ENCODE results near the gene MS4A5. TPM values are rescaled to one million over a fixed set of nuclear protein-coding genes. Genes with fewer than 3 reads are reported as not detected.

MS4A5 gene
- total RNA-seq, 1 experiment from 2014 or later: not detected

GRCh38 chr11:60396799-60397198 is 32.6 kb upstream of the MS4A5 start (continued):
- TF ChIP-seq ZSCAN18 (CRISPR knock-in tag; IDR thresholded peaks at IDR 0.05) (no peak), AR (CRISPR knock-in tag; IDR thresholded peaks at IDR 0.05) (no peak), SMAD4 (CRISPR knock-in tag; IDR thresholded peaks at IDR 0.05) (no peak), TCF7 (CRISPR knock-in tag; IDR thresholded peaks at IDR 0.05; ENCODE audit: low read depth) (no peak)
- TF ChIP-seq, protein P1, sequence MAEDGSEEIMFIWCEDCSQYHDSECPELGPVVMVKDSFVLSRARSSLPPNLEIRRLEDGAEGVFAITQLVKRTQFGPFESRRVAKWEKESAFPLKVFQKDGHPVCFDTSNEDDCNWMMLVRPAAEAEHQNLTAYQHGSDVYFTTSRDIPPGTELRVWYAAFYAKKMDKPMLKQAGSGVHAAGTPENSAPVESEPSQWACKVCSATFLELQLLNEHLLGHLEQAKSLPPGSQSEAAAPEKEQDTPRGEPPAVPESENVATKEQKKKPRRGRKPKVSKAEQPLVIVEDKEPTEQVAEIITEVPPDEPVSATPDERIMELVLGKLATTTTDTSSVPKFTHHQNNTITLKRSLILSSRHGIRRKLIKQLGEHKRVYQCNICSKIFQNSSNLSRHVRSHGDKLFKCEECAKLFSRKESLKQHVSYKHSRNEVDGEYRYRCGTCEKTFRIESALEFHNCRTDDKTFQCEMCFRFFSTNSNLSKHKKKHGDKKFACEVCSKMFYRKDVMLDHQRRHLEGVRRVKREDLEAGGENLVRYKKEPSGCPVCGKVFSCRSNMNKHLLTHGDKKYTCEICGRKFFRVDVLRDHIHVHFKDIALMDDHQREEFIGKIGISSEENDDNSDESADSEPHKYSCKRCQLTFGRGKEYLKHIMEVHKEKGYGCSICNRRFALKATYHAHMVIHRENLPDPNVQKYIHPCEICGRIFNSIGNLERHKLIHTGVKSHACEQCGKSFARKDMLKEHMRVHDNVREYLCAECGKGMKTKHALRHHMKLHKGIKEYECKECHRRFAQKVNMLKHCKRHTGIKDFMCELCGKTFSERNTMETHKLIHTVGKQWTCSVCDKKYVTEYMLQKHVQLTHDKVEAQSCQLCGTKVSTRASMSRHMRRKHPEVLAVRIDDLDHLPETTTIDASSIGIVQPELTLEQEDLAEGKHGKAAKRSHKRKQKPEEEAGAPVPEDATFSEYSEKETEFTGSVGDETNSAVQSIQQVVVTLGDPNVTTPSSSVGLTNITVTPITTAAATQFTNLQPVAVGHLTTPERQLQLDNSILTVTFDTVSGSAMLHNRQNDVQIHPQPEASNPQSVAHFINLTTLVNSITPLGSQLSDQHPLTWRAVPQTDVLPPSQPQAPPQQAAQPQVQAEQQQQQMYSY (CRISPR knock-in tag; IDR thresholded peaks at IDR 0.05): no peak

GRCh38 chr11:60420015-60420414 is 9.4 kb upstream of the MS4A5 start:
- DNase-seq (ENCODE audit: low spot score): no peak
- H3K4me3 Mint-ChIP-seq: no peak overlapping the region
- H3K27me3 Mint-ChIP-seq (ENCODE audit: low read depth): peaks cover 2% of the 10 kb centered on the region; the same call in 1 of the 2 replicates
- H3K27ac Mint-ChIP-seq: no peak overlapping the region
- no peaks in the 10 kb centered on the region for H3K4me1 Mint-ChIP-seq
- no peak for ATAC-seq
- H3K9me3 Mint-ChIP-seq: peaks cover 30% of the 10 kb centered on the region
- ChIA-PET CTCF (no interaction called here), POLR2A (no interaction called here)
- H3K36me3 Mint-ChIP-seq: no peaks in the 10 kb centered on the region
- TF ChIP-seq GTF2I (CRISPR knock-in tag; conservative IDR thresholded peaks at IDR 0.05): no peak
- TF ChIP-seq NR2C2 (CRISPR knock-in tag; IDR thresholded peaks at IDR 0.05): no peak
- TF ChIP-seq, protein P2, sequence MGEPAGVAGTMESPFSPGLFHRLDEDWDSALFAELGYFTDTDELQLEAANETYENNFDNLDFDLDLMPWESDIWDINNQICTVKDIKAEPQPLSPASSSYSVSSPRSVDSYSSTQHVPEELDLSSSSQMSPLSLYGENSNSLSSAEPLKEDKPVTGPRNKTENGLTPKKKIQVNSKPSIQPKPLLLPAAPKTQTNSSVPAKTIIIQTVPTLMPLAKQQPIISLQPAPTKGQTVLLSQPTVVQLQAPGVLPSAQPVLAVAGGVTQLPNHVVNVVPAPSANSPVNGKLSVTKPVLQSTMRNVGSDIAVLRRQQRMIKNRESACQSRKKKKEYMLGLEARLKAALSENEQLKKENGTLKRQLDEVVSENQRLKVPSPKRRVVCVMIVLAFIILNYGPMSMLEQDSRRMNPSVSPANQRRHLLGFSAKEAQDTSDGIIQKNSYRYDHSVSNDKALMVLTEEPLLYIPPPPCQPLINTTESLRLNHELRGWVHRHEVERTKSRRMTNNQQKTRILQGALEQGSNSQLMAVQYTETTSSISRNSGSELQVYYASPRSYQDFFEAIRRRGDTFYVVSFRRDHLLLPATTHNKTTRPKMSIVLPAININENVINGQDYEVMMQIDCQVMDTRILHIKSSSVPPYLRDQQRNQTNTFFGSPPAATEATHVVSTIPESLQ (CRISPR knock-in tag; IDR thresholded peaks at IDR 0.05): no peak
- no peak for TF ChIP-seq ZSCAN18 (CRISPR knock-in tag; IDR thresholded peaks at IDR 0.05)
- no peak for TF ChIP-seq TP53 (CRISPR knock-in tag; IDR thresholded peaks at IDR 0.05)
- no peak for TF ChIP-seq ZNF423 (CRISPR knock-in tag; IDR thresholded peaks at IDR 0.05)
- TF ChIP-seq ZNF138 (CRISPR knock-in tag; conservative IDR thresholded peaks at IDR 0.05): no peak
- TF ChIP-seq GABPB1 (CRISPR knock-in tag; IDR thresholded peaks at IDR 0.05): no peak
- TF ChIP-seq ZNF416 (CRISPR knock-in tag; IDR thresholded peaks at IDR 0.05): no peak
- no peak for TF ChIP-seq RORB (CRISPR knock-in tag; IDR thresholded peaks at IDR 0.05)
- TF ChIP-seq, protein P3, sequence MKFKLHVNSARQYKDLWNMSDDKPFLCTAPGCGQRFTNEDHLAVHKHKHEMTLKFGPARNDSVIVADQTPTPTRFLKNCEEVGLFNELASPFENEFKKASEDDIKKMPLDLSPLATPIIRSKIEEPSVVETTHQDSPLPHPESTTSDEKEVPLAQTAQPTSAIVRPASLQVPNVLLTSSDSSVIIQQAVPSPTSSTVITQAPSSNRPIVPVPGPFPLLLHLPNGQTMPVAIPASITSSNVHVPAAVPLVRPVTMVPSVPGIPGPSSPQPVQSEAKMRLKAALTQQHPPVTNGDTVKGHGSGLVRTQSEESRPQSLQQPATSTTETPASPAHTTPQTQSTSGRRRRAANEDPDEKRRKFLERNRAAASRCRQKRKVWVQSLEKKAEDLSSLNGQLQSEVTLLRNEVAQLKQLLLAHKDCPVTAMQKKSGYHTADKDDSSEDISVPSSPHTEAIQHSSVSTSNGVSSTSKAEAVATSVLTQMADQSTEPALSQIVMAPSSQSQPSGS (CRISPR knock-in tag; IDR thresholded peaks at IDR 0.05; ENCODE audit: borderline replicate concordance, low read depth): no peak
- TF ChIP-seq, protein P4, sequence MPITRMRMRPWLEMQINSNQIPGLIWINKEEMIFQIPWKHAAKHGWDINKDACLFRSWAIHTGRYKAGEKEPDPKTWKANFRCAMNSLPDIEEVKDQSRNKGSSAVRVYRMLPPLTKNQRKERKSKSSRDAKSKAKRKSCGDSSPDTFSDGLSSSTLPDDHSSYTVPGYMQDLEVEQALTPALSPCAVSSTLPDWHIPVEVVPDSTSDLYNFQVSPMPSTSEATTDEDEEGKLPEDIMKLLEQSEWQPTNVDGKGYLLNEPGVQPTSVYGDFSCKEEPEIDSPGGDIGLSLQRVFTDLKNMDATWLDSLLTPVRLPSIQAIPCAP (CRISPR knock-in tag; IDR thresholded peaks at IDR 0.05): no peak
- TF ChIP-seq JAZF1 (CRISPR knock-in tag; IDR thresholded peaks at IDR 0.05): no peak
- TF ChIP-seq ZNF317 (CRISPR knock-in tag; IDR thresholded peaks at IDR 0.05; ENCODE audit: borderline replicate concordance, low read depth): no peak
- no peak for TF ChIP-seq NFATC4 (CRISPR knock-in tag; IDR thresholded peaks at IDR 0.05)
- TF ChIP-seq ZNF263 (CRISPR knock-in tag; IDR thresholded peaks at IDR 0.05; ENCODE audit: low read depth): no peak
- TF ChIP-seq SMAD3 (CRISPR knock-in tag; IDR thresholded peaks at IDR 0.05; ENCODE audit: borderline replicate concordance): no peak
- no peak for TF ChIP-seq ZNF219 (CRISPR knock-in tag; IDR thresholded peaks at IDR 0.05; ENCODE audit: borderline replicate concordance)

All from WTC11 (cell line).